ENCODE data around the gene ITSN1. TPM values are rescaled to one million over a fixed set of nuclear protein-coding genes. Genes with fewer than 3 reads are reported as not detected.

The ITSN1 gene
- total and polyA plus RNA-seq, 2 experiments from 2014 or later: 77.9 to 95.7 TPM

DNA sequence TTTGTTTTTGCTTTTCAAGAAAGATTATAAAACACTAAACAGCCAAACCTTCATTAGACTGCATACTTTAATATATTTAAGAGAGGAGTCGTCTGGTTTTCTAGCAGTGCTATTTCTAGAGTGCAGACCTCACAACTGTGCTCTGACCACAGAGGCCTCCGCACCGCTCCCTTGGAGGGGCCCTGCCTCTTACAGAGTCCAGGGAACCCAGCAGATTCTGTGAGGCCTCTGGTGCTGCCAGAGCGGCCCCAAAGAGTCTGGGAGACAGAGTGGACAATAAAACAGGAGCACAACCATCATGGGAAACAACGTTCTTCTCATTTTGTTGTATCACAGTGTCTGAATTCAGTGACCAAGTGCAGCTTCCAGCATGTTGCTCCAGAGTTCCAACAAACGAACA is 267.5 kb downstream of the ITSN1 start:
- Histone ChIP-seq H3K9me2 (ENCODE audit: insufficient read depth) (no peaks in the 10 kb centered on the region), H4K20me1 (replicated peaks; ENCODE audit: insufficient read depth) (peaks cover 11% of the 10 kb centered on the region), H3K27me3 (ENCODE audit: insufficient read depth) (no peaks in the 10 kb centered on the region), H3K27ac (ENCODE audit: low read depth) (no peak overlapping the region), H3K36me3 (ENCODE audit: insufficient read depth) (peaks cover 76% of the 10 kb centered on the region), H2AFZ (no peak overlapping the region), H3F3A (replicated peaks; ENCODE audit: low read depth) (0 out of 2 replicates have a peak, but pooled peaks cover 7% of the 10 kb centered on the region), H3K79me2 (replicated peaks; ENCODE audit: insufficient read depth) (peaks cover 34% of the 10 kb centered on the region), H3K4me3 (no peak overlapping the region), H3K4me1 (ENCODE audit: insufficient read depth) (no peaks in the 10 kb centered on the region), H3K4me2 (no peak overlapping the region)
- TF ChIP-seq NANOG (IDR thresholded peaks at IDR 0.05; ENCODE audit: borderline replicate concordance) (no peak), EZH2phosphoT487 (IDR thresholded peaks at IDR 0.05; ENCODE audit: unreplicated experiment) (no peak), ZNF331 (CRISPR knock-in tag; IDR thresholded peaks at IDR 0.05; ENCODE audit: low read depth) (no peak)
- H3K9me3 Mint-ChIP-seq: no peaks in the 10 kb centered on the region
- ATAC-seq (no peak), DNase-seq (ENCODE audit: low spot score) (no peak)
- no peak overlapping the region for H3K4me3 Mint-ChIP-seq
- no peaks in the 10 kb centered on the region for H3K27me3 Mint-ChIP-seq (ENCODE audit: insufficient read depth, low read depth, poor library complexity)
- H3K4me1 Mint-ChIP-seq: peaks cover 6% of the 10 kb centered on the region; the same call in 2 of the 3 replicates
- H3K36me3 Mint-ChIP-seq (ENCODE audit: low read depth): peaks cover 82% of the 10 kb centered on the region
- H3K27ac Mint-ChIP-seq: no peak overlapping the region

DNA sequence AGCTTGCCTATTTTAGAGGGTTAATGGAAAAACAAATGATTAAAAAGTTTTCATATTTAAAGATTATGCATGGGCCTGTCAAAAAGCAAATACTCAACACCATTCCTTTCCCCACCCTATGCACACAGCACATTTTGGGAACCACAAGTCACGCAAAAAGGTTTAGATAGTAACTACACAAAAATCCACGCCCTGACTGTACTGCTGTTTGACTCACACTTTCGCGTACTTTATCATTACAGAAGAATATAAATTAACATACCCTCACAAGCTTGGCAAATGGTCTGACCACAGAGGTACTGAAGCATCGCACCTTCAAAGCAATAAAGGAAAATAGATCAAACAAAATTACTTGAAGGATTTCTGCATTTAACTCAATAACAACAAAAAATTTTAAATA is 271.9 kb downstream of the ITSN1 start:
- H3K27me3 Mint-ChIP-seq (ENCODE audit: insufficient read depth, low read depth, poor library complexity): peaks cover 7% of the 10 kb centered on the region
- H3K9me3 Mint-ChIP-seq: no peaks in the 10 kb centered on the region
- Histone ChIP-seq H3F3A (replicated peaks; ENCODE audit: low read depth) (0 out of 2 replicates have a peak, but pooled peaks cover 7% of the 10 kb centered on the region), H3K36me3 (ENCODE audit: insufficient read depth) (peaks cover 32% of the 10 kb centered on the region), H3K27ac (ENCODE audit: low read depth) (no peak overlapping the region), H4K20me1 (replicated peaks; ENCODE audit: insufficient read depth) (peaks cover 11% of the 10 kb centered on the region), H3K4me1 (ENCODE audit: insufficient read depth) (0 out of 2 replicates have a peak, but pooled peaks cover 4% of the 10 kb centered on the region), H2AFZ (no peak overlapping the region), H3K27me3 (ENCODE audit: insufficient read depth) (no peaks in the 10 kb centered on the region), H3K4me2 (peak overlapping the region; percentile 84), H3K9me2 (ENCODE audit: insufficient read depth) (no peaks in the 10 kb centered on the region), H3K4me3 (peak overlapping the region; percentile 83), H3K79me2 (replicated peaks; ENCODE audit: insufficient read depth) (peaks cover 42% of the 10 kb centered on the region)
- TF ChIP-seq, protein P1, sequence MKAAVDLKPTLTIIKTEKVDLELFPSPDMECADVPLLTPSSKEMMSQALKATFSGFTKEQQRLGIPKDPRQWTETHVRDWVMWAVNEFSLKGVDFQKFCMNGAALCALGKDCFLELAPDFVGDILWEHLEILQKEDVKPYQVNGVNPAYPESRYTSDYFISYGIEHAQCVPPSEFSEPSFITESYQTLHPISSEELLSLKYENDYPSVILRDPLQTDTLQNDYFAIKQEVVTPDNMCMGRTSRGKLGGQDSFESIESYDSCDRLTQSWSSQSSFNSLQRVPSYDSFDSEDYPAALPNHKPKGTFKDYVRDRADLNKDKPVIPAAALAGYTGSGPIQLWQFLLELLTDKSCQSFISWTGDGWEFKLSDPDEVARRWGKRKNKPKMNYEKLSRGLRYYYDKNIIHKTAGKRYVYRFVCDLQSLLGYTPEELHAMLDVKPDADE (IDR thresholded peaks at IDR 0.05): no peak
- TF ChIP-seq NANOG (IDR thresholded peaks at IDR 0.05; ENCODE audit: borderline replicate concordance) (no peak), EZH2phosphoT487 (IDR thresholded peaks at IDR 0.05; ENCODE audit: unreplicated experiment) (no peak), ZNF114 (CRISPR knock-in tag; IDR thresholded peaks at IDR 0.05) (no peak), EZH2 (IDR thresholded peaks at IDR 0.05; ENCODE audit: low read depth, unreplicated experiment) (no peak), ZNF331 (CRISPR knock-in tag; IDR thresholded peaks at IDR 0.05; ENCODE audit: low read depth) (no peak), STAT1 (IDR thresholded peaks at IDR 0.05; ENCODE audit: unreplicated experiment) (no peak), POLR2AphosphoS5 (IDR thresholded peaks at IDR 0.05; ENCODE audit: low read depth) (no peak)
- TF ChIP-seq, protein P2, sequence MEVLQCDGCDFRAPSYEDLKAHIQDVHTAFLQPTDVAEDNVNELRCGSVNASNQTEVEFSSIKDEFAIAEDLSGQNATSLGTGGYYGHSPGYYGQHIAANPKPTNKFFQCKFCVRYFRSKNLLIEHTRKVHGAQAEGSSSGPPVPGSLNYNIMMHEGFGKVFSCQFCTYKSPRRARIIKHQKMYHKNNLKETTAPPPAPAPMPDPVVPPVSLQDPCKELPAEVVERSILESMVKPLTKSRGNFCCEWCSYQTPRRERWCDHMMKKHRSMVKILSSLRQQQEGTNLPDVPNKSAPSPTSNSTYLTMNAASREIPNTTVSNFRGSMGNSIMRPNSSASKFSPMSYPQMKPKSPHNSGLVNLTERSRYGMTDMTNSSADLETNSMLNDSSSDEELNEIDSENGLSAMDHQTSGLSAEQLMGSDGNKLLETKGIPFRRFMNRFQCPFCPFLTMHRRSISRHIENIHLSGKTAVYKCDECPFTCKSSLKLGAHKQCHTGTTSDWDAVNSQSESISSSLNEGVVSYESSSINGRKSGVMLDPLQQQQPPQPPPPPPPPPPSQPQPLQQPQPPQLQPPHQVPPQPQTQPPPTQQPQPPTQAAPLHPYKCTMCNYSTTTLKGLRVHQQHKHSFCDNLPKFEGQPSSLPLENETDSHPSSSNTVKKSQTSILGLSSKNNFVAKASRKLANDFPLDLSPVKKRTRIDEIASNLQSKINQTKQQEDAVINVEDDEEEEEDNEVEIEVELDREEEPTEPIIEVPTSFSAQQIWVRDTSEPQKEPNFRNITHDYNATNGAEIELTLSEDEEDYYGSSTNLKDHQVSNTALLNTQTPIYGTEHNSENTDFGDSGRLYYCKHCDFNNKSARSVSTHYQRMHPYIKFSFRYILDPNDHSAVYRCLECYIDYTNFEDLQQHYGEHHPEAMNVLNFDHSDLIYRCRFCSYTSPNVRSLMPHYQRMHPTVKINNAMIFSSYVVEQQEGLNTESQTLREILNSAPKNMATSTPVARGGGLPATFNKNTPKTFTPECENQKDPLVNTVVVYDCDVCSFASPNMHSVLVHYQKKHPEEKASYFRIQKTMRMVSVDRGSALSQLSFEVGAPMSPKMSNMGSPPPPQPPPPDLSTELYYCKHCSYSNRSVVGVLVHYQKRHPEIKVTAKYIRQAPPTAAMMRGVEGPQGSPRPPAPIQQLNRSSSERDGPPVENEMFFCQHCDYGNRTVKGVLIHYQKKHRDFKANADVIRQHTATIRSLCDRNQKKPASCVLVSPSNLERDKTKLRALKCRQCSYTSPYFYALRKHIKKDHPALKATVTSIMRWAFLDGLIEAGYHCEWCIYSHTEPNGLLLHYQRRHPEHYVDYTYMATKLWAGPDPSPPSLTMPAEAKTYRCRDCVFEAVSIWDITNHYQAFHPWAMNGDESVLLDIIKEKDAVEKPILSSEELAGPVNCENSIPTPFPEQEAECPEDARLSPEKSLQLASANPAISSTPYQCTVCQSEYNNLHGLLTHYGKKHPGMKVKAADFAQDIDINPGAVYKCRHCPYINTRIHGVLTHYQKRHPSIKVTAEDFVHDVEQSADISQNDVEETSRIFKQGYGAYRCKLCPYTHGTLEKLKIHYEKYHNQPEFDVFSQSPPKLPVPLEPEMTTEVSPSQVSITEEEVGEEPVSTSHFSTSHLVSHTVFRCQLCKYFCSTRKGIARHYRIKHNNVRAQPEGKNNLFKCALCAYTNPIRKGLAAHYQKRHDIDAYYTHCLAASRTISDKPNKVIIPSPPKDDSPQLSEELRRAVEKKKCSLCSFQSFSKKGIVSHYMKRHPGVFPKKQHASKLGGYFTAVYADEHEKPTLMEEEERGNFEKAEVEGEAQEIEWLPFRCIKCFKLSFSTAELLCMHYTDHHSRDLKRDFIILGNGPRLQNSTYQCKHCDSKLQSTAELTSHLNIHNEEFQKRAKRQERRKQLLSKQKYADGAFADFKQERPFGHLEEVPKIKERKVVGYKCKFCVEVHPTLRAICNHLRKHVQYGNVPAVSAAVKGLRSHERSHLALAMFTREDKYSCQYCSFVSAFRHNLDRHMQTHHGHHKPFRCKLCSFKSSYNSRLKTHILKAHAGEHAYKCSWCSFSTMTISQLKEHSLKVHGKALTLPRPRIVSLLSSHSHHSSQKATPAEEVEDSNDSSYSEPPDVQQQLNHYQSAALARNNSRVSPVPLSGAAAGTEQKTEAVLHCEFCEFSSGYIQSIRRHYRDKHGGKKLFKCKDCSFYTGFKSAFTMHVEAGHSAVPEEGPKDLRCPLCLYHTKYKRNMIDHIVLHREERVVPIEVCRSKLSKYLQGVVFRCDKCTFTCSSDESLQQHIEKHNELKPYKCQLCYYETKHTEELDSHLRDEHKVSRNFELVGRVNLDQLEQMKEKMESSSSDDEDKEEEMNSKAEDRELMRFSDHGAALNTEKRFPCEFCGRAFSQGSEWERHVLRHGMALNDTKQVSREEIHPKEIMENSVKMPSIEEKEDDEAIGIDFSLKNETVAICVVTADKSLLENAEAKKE (CRISPR knock-in tag; IDR thresholded peaks at IDR 0.05): no peak
- DNase-seq (ENCODE audit: low spot score) (no peak), ATAC-seq (no peak)
- H3K27ac Mint-ChIP-seq: no peak overlapping the region
- peaks cover 39% of the 10 kb centered on the region for H3K36me3 Mint-ChIP-seq (ENCODE audit: low read depth)
- peaks cover 13% of the 10 kb centered on the region; the same call in 2 of the 3 replicates for H3K4me1 Mint-ChIP-seq
- peak overlapping the region; percentile 99 for H3K4me3 Mint-ChIP-seq
